IMR-90 (cell line): ENCODE results near the gene IZUMO4. TPM values are rescaled to one million over a fixed set of nuclear protein-coding genes. Genes with fewer than 3 reads are reported as not detected.

Source experiments
- ELK1 ChIP-seq: fragments of 150-350 bp; IDR thresholded peaks from 2 replicates; pipeline ENCODE4 v1.6.1; 2016; ENCODE audit warnings: low read depth, mild to moderate bottlenecking, low read length, moderate library complexity, borderline replicate concordance
- NFE2L2 ChIP-seq: fragments of 150-350 bp; IDR thresholded peaks from 2 replicates; pipeline ENCODE4 v1.6.1; 2016; ENCODE audit warnings: low read depth, mild to moderate bottlenecking, low read length
- RCOR1 ChIP-seq: IDR thresholded peaks from 2 replicates; pipeline ENCODE4 v1.6.1; 2012; ENCODE audit warnings: mild to moderate bottlenecking, low read length, improper control_type of control experiment; ENCODE audit not compliant: insufficient replicate concordance
- polyA plus RNA-seq, 3 experiments: library from polyadenylated mRNA; depleted of rRNA; stranded (reverse); fragments of >200 nt; gene quantifications; 2 replicates each; pipeline ENCODE4 v1.2.3, GENCODE V29; 2012; ENCODE audit warnings: low replicate concordance in 1 of 3
- total RNA-seq: library from RNA; depleted of rRNA; stranded (reverse); fragments of >200 nt; gene quantifications from 2 replicates; pipeline ENCODE4 v1.2.3, GENCODE V29; 2012

Gene IZUMO4
- total and polyA plus RNA-seq, 2 of the 4 experiments (the other 2 are of a cell fraction), result 0.72 to 2.8 TPM

DNA sequence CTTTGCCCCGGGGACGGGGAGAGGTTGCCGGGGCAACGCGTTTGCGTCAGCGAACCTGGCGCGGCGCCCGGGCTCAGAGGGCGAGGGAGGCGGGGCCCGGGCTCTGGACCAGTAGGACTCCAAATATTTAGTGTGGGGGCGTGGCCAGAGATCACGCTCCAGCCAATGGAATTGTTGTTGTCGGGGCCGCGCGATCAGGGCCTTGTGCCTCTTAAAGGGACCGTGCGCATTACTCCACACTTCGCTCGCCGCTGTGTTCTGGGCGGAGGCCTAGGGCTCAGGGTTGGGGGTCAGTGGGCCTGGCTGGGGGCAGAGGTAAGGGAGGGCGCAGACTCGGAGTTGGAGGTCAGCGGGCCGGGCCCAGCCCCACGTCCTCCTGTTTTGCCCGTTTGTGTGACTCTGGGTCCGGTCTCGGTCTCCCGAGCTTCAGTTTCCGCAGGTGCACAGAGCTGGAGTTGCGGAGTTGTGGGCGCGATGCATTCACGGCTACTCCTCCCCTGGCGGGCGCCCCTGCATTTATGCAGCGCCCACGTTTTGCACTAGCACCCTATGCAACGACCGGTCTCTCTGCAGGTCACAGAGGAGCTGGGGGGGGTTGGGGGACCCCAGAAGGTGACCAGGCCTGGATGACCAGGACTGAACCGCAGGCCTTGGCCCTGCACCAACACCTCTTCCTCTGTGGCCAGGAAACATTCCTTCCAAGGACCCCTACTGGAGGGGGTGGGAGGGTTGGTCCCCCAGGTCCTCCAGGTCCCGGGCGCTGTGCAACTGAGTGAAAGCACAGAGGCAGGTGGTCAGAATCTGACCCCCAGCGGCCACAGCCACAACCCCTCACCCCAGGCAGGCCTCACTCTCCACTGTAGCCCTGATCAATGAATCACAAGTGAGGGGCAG is 35.0 kb upstream of the IZUMO4 start (continued):
- TF ChIP-seq ELK1 (no peak), RCOR1 (no peak), NFE2L2 (no peak)
